GM21576 (cell line): ENCODE measurements around the gene MAD1L1.

Experiments used
- ATAC-seq: cut with Tn5 transposase; IDR thresholded peaks from one replicate; pipeline ENCODE4 v1.9.1; 2021; ENCODE audit warnings: mild to moderate bottlenecking, moderate library complexity; ENCODE audit not compliant: unreplicated experiment

The MAD1L1 gene

DNA sequence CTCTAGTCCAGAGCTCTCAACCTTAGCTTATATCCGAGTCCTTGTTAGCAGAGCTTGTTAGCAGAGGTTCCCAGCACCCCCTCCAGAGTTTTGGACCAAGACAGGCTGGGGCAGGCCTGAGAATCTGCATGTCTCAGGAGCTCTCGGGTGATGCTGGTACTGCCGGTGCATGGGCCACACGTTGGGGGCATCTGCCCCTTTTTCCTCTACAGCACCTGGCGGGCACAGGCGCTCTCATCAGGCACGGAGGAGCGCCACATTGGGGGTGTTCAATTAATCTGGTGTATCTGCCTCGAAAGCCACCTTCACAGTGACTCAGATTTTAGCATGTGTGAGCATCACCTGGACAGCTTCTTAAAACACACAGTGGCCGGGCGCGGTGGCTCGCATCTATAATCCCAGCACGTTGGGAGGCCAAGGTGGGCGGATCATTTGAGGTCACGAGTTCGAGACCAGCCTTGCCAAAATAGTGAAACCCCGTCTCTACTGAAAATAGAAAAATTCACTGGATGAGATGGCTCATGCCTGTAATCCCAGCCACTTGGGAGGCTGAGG lies 445.0 kb downstream of the MAD1L1 start:
- no peak for ATAC-seq

DNA sequence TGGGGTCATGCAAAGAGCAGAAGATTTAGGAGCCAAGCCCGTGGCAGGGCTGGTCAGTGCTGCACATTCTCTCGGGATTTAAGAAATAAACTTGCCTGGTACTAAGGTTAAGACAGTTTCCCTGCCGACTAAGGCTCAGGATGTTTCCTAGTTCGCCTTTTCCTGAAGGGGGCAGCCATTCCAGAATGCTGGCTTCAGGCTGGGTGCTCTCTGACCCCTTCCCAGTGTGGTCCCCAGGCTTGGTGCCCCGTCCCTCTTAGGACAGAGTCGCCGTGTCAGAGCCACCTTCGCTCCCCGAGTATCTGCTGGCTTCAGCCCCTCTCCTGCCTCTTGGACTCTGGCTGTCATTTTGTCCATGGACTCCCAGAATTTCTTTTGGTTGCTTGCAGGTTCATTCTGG lies 445.5 kb downstream of the MAD1L1 start:
- ATAC-seq, result no peak

GRCh38 chr7:1785839-1786238 lies 446.9 kb downstream of the MAD1L1 start:
- no peak for ATAC-seq

DNA sequence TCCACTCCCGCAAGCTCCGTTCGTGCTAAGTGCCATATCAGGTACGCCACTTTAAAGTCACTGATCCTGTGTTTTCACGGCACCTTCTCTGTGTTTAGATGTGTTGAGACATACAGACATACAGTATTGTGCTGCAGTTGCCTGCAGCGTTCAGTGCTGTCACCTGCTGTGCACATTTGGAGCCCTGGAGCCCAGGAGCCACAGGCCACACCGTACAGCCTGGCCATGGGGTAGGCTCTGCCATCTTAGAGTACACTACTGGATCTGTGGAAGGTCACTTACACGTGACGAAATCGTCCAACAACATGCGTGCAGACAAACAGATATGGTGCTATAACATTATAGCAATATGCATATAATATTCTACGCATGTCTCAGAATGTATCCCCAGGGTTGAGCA lies 451.4 kb downstream of the MAD1L1 start:
- ATAC-seq, result no peak

DNA sequence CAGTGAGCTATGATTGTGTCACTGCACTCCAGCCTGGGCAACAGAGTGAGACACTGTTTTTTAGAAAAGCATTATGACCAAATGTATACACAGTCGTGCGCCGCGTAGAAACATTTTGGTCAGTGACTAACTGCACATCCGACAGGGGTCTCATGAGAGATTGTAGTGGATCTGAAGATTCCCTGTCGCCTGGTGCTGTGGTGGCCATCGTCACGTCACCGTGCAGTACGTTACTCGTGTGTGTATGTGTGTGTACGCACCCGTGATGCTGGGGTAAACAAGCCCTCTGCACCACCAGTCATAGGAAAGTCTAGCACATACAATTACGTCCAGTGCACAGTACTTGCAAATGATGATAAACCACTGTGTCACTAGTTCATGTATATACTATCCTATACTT lies 453.3 kb downstream of the MAD1L1 start:
- ATAC-seq, result no peak

DNA sequence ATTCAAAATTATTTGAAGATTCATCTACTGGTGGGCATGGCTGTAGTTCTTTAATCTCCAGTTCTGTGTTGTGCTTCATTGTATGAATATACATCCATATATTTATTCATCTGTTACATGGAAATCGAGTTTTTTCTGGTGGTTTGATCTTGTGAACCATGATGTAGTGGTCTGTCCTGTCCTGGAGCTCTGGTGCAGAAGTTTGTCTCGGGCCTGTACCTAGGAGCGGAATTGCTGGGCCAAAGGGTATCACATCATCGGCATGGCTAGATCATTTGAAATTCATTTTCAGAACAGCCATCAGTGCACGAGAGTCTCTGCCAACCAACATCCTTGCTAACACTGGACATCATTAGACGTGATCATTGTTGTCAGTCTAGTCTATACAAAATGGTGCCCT lies 455.6 kb downstream of the MAD1L1 start:
- no peak for ATAC-seq

DNA sequence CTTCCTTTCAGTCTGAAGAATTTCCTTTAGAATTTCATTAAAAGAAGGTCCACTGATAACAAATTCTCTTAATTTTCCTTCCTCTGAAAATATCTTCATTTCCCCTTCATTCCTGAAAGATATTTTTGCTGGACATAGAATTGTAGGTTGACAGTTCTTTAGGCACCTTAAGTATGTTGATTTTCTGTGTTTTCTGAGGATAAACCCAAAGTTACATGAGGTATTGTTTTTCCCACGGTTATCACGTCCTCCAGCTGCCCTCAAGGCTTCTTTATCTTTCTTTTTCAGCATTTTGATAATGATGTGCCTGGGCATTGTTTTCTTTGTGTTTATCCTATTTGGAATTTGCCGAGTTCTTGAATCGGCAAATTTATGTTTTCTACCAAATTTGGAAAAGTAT lies 457.4 kb downstream of the MAD1L1 start:
- no peak for ATAC-seq

DNA sequence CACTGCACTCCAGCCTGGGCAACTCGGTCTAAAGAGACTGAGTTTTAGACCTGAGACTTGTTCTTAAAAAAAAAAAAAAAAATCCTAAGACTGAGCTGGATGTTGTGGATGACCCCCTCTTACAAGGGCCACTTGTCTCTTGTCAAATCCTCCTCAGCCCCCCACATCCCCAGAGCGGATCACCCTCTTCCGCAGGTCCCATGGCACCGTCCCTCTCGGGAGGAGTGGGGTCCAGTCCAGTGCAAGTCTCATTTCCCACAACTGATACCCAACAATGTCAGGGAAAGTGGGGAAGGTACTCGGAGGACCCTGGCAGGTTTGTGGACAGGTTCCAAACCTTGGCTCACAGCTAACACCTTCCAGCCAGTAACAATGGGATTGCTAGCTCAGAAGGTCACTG lies 462.4 kb downstream of the MAD1L1 start:
- ATAC-seq, result no peak

GRCh38 chr7:1769286-1770200 lies 463.2 kb downstream of the MAD1L1 start:
- ATAC-seq, result no peak

DNA sequence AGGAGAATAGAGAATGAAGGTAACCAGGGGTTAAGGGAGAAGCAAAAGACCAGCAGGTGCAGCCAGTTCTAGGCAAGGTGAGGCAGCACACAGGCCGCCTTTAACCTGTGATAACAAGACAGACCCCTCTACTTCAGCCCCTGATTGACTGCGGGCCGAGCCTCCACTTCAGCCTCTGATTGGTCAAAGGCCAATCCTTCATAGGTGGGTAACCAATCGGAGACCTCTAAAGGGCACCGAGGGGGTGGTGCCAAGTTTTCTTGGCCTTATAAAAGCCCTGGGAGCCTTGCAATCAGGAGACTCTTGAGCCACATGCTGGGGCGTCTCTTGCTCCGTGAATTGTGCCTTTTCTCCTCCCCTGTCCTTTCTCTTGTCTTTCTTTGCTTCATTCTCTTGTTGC lies 463.9 kb downstream of the MAD1L1 start:
- ATAC-seq, result no peak

DNA sequence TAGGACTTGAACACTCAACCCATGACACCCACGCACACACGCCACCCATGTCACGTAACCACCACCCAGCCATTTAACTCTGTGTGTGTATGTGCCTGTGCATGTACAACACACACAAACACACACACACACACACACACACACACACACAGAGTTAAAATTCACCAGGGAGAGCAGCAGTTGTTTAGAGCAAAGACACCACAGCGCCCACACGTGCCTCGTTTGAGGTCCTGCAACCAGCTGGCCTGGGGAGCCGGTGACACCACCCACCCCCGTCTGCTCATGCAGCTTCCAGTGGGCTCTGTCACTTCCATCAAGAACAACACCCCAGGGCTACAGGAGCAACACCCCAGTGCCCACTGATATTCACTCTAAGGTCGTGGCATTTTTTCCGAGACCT lies 465.2 kb downstream of the MAD1L1 start:
- no peak for ATAC-seq
